IPS-15b (cell line): ENCODE data around the gene DENND1B.

Experiments used
- H3K27me3 ChIP-seq: one replicate; pipeline ENCODE4 v1.6.1; 2013; ENCODE audit warnings: low read length; ENCODE audit not compliant: control insufficient read depth, insufficient read depth
- H3K36me3 ChIP-seq: one replicate; pipeline ENCODE4 v1.6.1; 2013; ENCODE audit warnings: low read length; ENCODE audit not compliant: control insufficient read depth, insufficient read depth
- H3K4me1 ChIP-seq: one replicate; pipeline ENCODE4 v1.6.1; 2013; ENCODE audit warnings: mild to moderate bottlenecking, low read length; ENCODE audit not compliant: control insufficient read depth, insufficient read depth
- H3K4me3 ChIP-seq: one replicate; pipeline ENCODE4 v1.5.1; 2013; ENCODE audit warnings: low read depth, low read length
- H3K9ac ChIP-seq: one replicate; pipeline ENCODE4 v1.6.1; 2013; ENCODE audit warnings: low read depth, mild to moderate bottlenecking, low read length
- H3K9me3 ChIP-seq: one replicate; pipeline ENCODE4 v1.6.1; 2013; ENCODE audit warnings: mild to moderate bottlenecking, low read length; ENCODE audit not compliant: control insufficient read depth, insufficient read depth

The DENND1B gene

GRCh38 chr1:197469620-197470210 is 305.6 kb downstream of the DENND1B start:
- Histone ChIP-seq H3K4me1 (peaks cover 13% of the 10 kb centered on the region), H3K9me3 (no peaks in the 10 kb centered on the region), H3K9ac (no peak overlapping the region), H3K36me3 (no peaks in the 10 kb centered on the region), H3K4me3 (no peak overlapping the region), H3K27me3 (no peaks in the 10 kb centered on the region)

- H3K36me3 ChIP-seq, result no peaks in the 10 kb centered on the region
- no peak overlapping the region for H3K9ac ChIP-seq
- peaks cover 15% of the 10 kb centered on the region for H3K4me1 ChIP-seq
- H3K4me3 ChIP-seq, result no peak overlapping the region
- no peaks in the 10 kb centered on the region for H3K9me3 ChIP-seq
- no peaks in the 10 kb centered on the region for H3K27me3 ChIP-seq
Measured at GRCh38 chr1:197468543-197469175, 306.6 kb downstream of the DENND1B start.

- no peaks in the 10 kb centered on the region for H3K27me3 ChIP-seq
- H3K9ac ChIP-seq, result no peak overlapping the region
- H3K4me3 ChIP-seq, result no peak overlapping the region
- no peaks in the 10 kb centered on the region for H3K36me3 ChIP-seq
- H3K9me3 ChIP-seq, result no peaks in the 10 kb centered on the region
- H3K4me1 ChIP-seq, result peaks cover 19% of the 10 kb centered on the region
Measured at GRCh38 chr1:197467881-197468280, 307.4 kb downstream of the DENND1B start.

- Histone ChIP-seq H3K9ac (no peak overlapping the region), H3K9me3 (no peaks in the 10 kb centered on the region), H3K27me3 (no peaks in the 10 kb centered on the region), H3K4me3 (no peak overlapping the region), H3K4me1 (peaks cover 22% of the 10 kb centered on the region), H3K36me3 (no peaks in the 10 kb centered on the region)
Measured at GRCh38 chr1:197466813-197467212, 308.5 kb downstream of the DENND1B start.

- H3K36me3 ChIP-seq, result no peaks in the 10 kb centered on the region
- H3K9me3 ChIP-seq, result no peaks in the 10 kb centered on the region
- H3K9ac ChIP-seq, result no peak overlapping the region
- H3K4me1 ChIP-seq, result peaks cover 19% of the 10 kb centered on the region
- no peak overlapping the region for H3K4me3 ChIP-seq
- no peaks in the 10 kb centered on the region for H3K27me3 ChIP-seq
Measured at GRCh38 chr1:197465528-197466327, 309.6 kb downstream of the DENND1B start.

GRCh38 chr1:197464044-197464443 is 311.2 kb downstream of the DENND1B start:
- Histone ChIP-seq H3K4me1 (peaks cover 10% of the 10 kb centered on the region), H3K4me3 (no peak overlapping the region), H3K36me3 (no peaks in the 10 kb centered on the region), H3K9ac (no peak overlapping the region), H3K27me3 (no peaks in the 10 kb centered on the region), H3K9me3 (no peaks in the 10 kb centered on the region)

- Histone ChIP-seq H3K9ac (no peak overlapping the region), H3K4me1 (peaks cover 10% of the 10 kb centered on the region), H3K4me3 (no peak overlapping the region), H3K9me3 (no peaks in the 10 kb centered on the region), H3K27me3 (no peaks in the 10 kb centered on the region), H3K36me3 (no peaks in the 10 kb centered on the region)
Measured at GRCh38 chr1:197463142-197463541, 312.1 kb downstream of the DENND1B start.

GRCh38 chr1:197462539-197462938 is 312.7 kb downstream of the DENND1B start:
- no peak overlapping the region for H3K4me3 ChIP-seq
- H3K9ac ChIP-seq, result no peak overlapping the region
- H3K36me3 ChIP-seq, result no peaks in the 10 kb centered on the region
- no peaks in the 10 kb centered on the region for H3K27me3 ChIP-seq
- peaks cover 10% of the 10 kb centered on the region for H3K4me1 ChIP-seq
- H3K9me3 ChIP-seq, result no peaks in the 10 kb centered on the region
